Measurements from ENCODE around the gene PRKAG2.

PRKAG2 gene

GRCh38 chr7:151696721-151697514, 180.0 kb downstream of the PRKAG2 start:
- H3K9ac ChIP-seq (ENCODE audit: low read length in 2 of 2), result peak overlapping the region in 1 of 2 donors; percentile 5

GRCh38 chr7:151695951-151696541, 180.9 kb downstream of the PRKAG2 start:
- Histone ChIP-seq H3K4me3 (ENCODE audit: low read length in 2 of 2) (no peak overlapping the region), H3K4me1 (ENCODE audit: control insufficient read depth, insufficient read depth, low read length) (peaks cover 53% of the 10 kb centered on the region), H3K9me3 (ENCODE audit: control insufficient read depth in 2 of 2, low read length in 2 of 2) (no peaks in the 10 kb centered on the region), H3K36me3 (ENCODE audit: control insufficient read depth in 2 of 2, insufficient read depth in 2 of 2, low read length in 2 of 2) (no peaks in the 10 kb centered on the region), H3K27me3 (ENCODE audit: control insufficient read depth in 1 of 2, insufficient read depth in 2 of 2, low read length in 2 of 2) (no peaks in the 10 kb centered on the region), H3K27ac (ENCODE audit: low read length) (peak overlapping the region; percentile 31), H3K9ac (ENCODE audit: low read length in 2 of 2) (no peak overlapping the region)

More at GRCh38 chr7:151696721-151697514, 180.0 kb downstream of the PRKAG2 start:
- Histone ChIP-seq H3K36me3 (ENCODE audit: control insufficient read depth in 2 of 2, insufficient read depth in 2 of 2, low read length in 2 of 2) (no peaks in the 10 kb centered on the region), H3K4me1 (ENCODE audit: control insufficient read depth, insufficient read depth, low read length) (peaks cover 53% of the 10 kb centered on the region), H3K4me3 (ENCODE audit: low read length in 2 of 2) (no peak overlapping the region), H3K27ac (ENCODE audit: low read length) (no peak overlapping the region), H3K27me3 (ENCODE audit: control insufficient read depth in 1 of 2, insufficient read depth in 2 of 2, low read length in 2 of 2) (no peaks in the 10 kb centered on the region), H3K9me3 (ENCODE audit: control insufficient read depth in 2 of 2, low read length in 2 of 2) (no peaks in the 10 kb centered on the region)

- H3K27me3 ChIP-seq (ENCODE audit: control insufficient read depth in 1 of 2, insufficient read depth in 2 of 2, low read length in 2 of 2), result no peaks in the 10 kb centered on the region
- H3K9me3 ChIP-seq (ENCODE audit: control insufficient read depth in 2 of 2, low read length in 2 of 2), result no peaks in the 10 kb centered on the region
- peak overlapping the region in 1 of 2 donors; percentile 44 for H3K4me3 ChIP-seq (ENCODE audit: low read length in 2 of 2)
- peaks cover 51% of the 10 kb centered on the region for H3K4me1 ChIP-seq (ENCODE audit: control insufficient read depth, insufficient read depth, low read length)
- no peak overlapping the region for H3K27ac ChIP-seq (ENCODE audit: low read length)
- H3K9ac ChIP-seq (ENCODE audit: low read length in 2 of 2), result peak overlapping the region in 1 of 2 donors; percentile 21
- no peaks in the 10 kb centered on the region for H3K36me3 ChIP-seq (ENCODE audit: control insufficient read depth in 2 of 2, insufficient read depth in 2 of 2, low read length in 2 of 2)
These were observed 181.9 kb downstream of the PRKAG2 start for GRCh38 chr7:151694828-151695580.

- no peak overlapping the region for H3K9ac ChIP-seq (ENCODE audit: low read length in 2 of 2)
- H3K4me1 ChIP-seq (ENCODE audit: control insufficient read depth, insufficient read depth, low read length), result peaks cover 52% of the 10 kb centered on the region
- peak overlapping the region in 1 of 2 donors; percentile 44 for H3K4me3 ChIP-seq (ENCODE audit: low read length in 2 of 2)
These were observed 182.5 kb downstream of the PRKAG2 start for GRCh38 chr7:151694441-151694827.

GRCh38 chr7:151693140-151693539, 183.8 kb downstream of the PRKAG2 start:
- Histone ChIP-seq H3K4me1 (ENCODE audit: control insufficient read depth, insufficient read depth, low read length) (peaks cover 51% of the 10 kb centered on the region), H3K4me3 (ENCODE audit: low read length in 2 of 2) (no peak overlapping the region), H3K27me3 (ENCODE audit: control insufficient read depth in 1 of 2, insufficient read depth in 2 of 2, low read length in 2 of 2) (no peaks in the 10 kb centered on the region), H3K27ac (ENCODE audit: low read length) (no peak overlapping the region), H3K36me3 (ENCODE audit: control insufficient read depth in 2 of 2, insufficient read depth in 2 of 2, low read length in 2 of 2) (no peaks in the 10 kb centered on the region), H3K9ac (ENCODE audit: low read length in 2 of 2) (no peak overlapping the region), H3K9me3 (ENCODE audit: control insufficient read depth in 2 of 2, low read length in 2 of 2) (no peaks in the 10 kb centered on the region)

More at GRCh38 chr7:151694441-151694827, 182.5 kb downstream of the PRKAG2 start:
- H3K9me3 ChIP-seq (ENCODE audit: control insufficient read depth in 2 of 2, low read length in 2 of 2), result no peaks in the 10 kb centered on the region
- no peaks in the 10 kb centered on the region for H3K27me3 ChIP-seq (ENCODE audit: control insufficient read depth in 1 of 2, insufficient read depth in 2 of 2, low read length in 2 of 2)
- no peak overlapping the region for H3K27ac ChIP-seq (ENCODE audit: low read length)
- H3K36me3 ChIP-seq (ENCODE audit: control insufficient read depth in 2 of 2, insufficient read depth in 2 of 2, low read length in 2 of 2), result no peaks in the 10 kb centered on the region

GRCh38 chr7:151692721-151693120, 184.2 kb downstream of the PRKAG2 start:
- H3K36me3 ChIP-seq (ENCODE audit: control insufficient read depth in 2 of 2, insufficient read depth in 2 of 2, low read length in 2 of 2), result no peaks in the 10 kb centered on the region
- no peaks in the 10 kb centered on the region for H3K27me3 ChIP-seq (ENCODE audit: control insufficient read depth in 1 of 2, insufficient read depth in 2 of 2, low read length in 2 of 2)
- no peaks in the 10 kb centered on the region for H3K9me3 ChIP-seq (ENCODE audit: control insufficient read depth in 2 of 2, low read length in 2 of 2)
- H3K4me3 ChIP-seq (ENCODE audit: low read length in 2 of 2), result no peak overlapping the region
- no peak overlapping the region for H3K9ac ChIP-seq (ENCODE audit: low read length in 2 of 2)
- H3K4me1 ChIP-seq (ENCODE audit: control insufficient read depth, insufficient read depth, low read length), result peaks cover 53% of the 10 kb centered on the region
- no peak overlapping the region for H3K27ac ChIP-seq (ENCODE audit: low read length)

GRCh38 chr7:151691449-151691848, 185.5 kb downstream of the PRKAG2 start:
- Histone ChIP-seq H3K9me3 (ENCODE audit: control insufficient read depth in 2 of 2, low read length in 2 of 2) (no peaks in the 10 kb centered on the region), H3K4me1 (ENCODE audit: control insufficient read depth, insufficient read depth, low read length) (peaks cover 53% of the 10 kb centered on the region), H3K27me3 (ENCODE audit: control insufficient read depth in 1 of 2, insufficient read depth in 2 of 2, low read length in 2 of 2) (no peaks in the 10 kb centered on the region), H3K9ac (ENCODE audit: low read length in 2 of 2) (no peak overlapping the region), H3K36me3 (ENCODE audit: control insufficient read depth in 2 of 2, insufficient read depth in 2 of 2, low read length in 2 of 2) (no peaks in the 10 kb centered on the region), H3K27ac (ENCODE audit: low read length) (no peak overlapping the region), H3K4me3 (ENCODE audit: low read length in 2 of 2) (no peak overlapping the region)

GRCh38 chr7:151690606-151691005, 186.3 kb downstream of the PRKAG2 start:
- Histone ChIP-seq H3K4me1 (ENCODE audit: control insufficient read depth, insufficient read depth, low read length) (peaks cover 51% of the 10 kb centered on the region), H3K27me3 (ENCODE audit: control insufficient read depth in 1 of 2, insufficient read depth in 2 of 2, low read length in 2 of 2) (no peaks in the 10 kb centered on the region), H3K9ac (ENCODE audit: low read length in 2 of 2) (no peak overlapping the region), H3K9me3 (ENCODE audit: control insufficient read depth in 2 of 2, low read length in 2 of 2) (no peaks in the 10 kb centered on the region), H3K27ac (ENCODE audit: low read length) (no peak overlapping the region), H3K4me3 (ENCODE audit: low read length in 2 of 2) (no peak overlapping the region), H3K36me3 (ENCODE audit: control insufficient read depth in 2 of 2, insufficient read depth in 2 of 2, low read length in 2 of 2) (no peaks in the 10 kb centered on the region)

GRCh38 chr7:151689196-151689971, 187.5 kb downstream of the PRKAG2 start:
- Histone ChIP-seq H3K4me3 (ENCODE audit: low read length in 2 of 2) (no peak overlapping the region), H3K4me1 (ENCODE audit: control insufficient read depth, insufficient read depth, low read length) (peaks cover 39% of the 10 kb centered on the region), H3K9ac (ENCODE audit: low read length in 2 of 2) (no peak overlapping the region)

GRCh38 chr7:151688236-151688780, 188.6 kb downstream of the PRKAG2 start:
- no peaks in the 10 kb centered on the region for H3K27me3 ChIP-seq (ENCODE audit: control insufficient read depth in 1 of 2, insufficient read depth in 2 of 2, low read length in 2 of 2)
- no peak overlapping the region for H3K4me3 ChIP-seq (ENCODE audit: low read length in 2 of 2)
- no peak overlapping the region for H3K9ac ChIP-seq (ENCODE audit: low read length in 2 of 2)
- H3K27ac ChIP-seq (ENCODE audit: low read length), result no peak overlapping the region
- no peaks in the 10 kb centered on the region for H3K9me3 ChIP-seq (ENCODE audit: control insufficient read depth in 2 of 2, low read length in 2 of 2)
- H3K36me3 ChIP-seq (ENCODE audit: control insufficient read depth in 2 of 2, insufficient read depth in 2 of 2, low read length in 2 of 2), result no peaks in the 10 kb centered on the region
- peaks cover 40% of the 10 kb centered on the region for H3K4me1 ChIP-seq (ENCODE audit: control insufficient read depth, insufficient read depth, low read length)

More at GRCh38 chr7:151689196-151689971, 187.5 kb downstream of the PRKAG2 start:
- Histone ChIP-seq H3K27ac (ENCODE audit: low read length) (no peak overlapping the region), H3K9me3 (ENCODE audit: control insufficient read depth in 2 of 2, low read length in 2 of 2) (no peaks in the 10 kb centered on the region), H3K27me3 (ENCODE audit: control insufficient read depth in 1 of 2, insufficient read depth in 2 of 2, low read length in 2 of 2) (no peaks in the 10 kb centered on the region), H3K36me3 (ENCODE audit: control insufficient read depth in 2 of 2, insufficient read depth in 2 of 2, low read length in 2 of 2) (no peaks in the 10 kb centered on the region)

Data from stomach smooth muscle (tissue), 2 donors.